Activated CD4-positive, alpha-beta T cell treated with anti-CD3 and anti-CD28 coated beads, Interleukin-2, Interleukin-4, amounts not matched to agents 100 ng/mL and 50 ng/mL, durations not matched to agents 16 hours and 8 hours (primary cell): Measurements from ENCODE around the gene PRIMPOL.
"Not testable (repeated sequence)": the region's sequence is repeated elsewhere in the genome, so short reads cannot be mapped to it uniquely, and the experiment has no call there.

Experiments
- DNase-seq: peaks from one replicate; pipeline ENCODE4 v3.0.0-alpha.2; 2020; ENCODE audit warnings: low spot score

Gene PRIMPOL

GRCh38 chr4:184649026-184649970, at the start of gene PRIMPOL, which contains the start of gene CASP3:
PRIMPOL (plus strand) TSS chr4:184649738; CDS start chr4:184657141, 7,403 bp downstream.
CASP3 (minus strand) TSS chr4:184649447; CDS start chr4:184638453, 10,994 bp downstream.
- peak; percentile 97 for DNase-seq

- DNase-seq: not testable (repeated sequence)
Observed at GRCh38 chr4:184600982-184601381, 48.6 kb upstream of the PRIMPOL start.

- DNase-seq: not testable (repeated sequence)
Observed at GRCh38 chr4:184602857-184603256, 46.7 kb upstream of the PRIMPOL start.

GRCh38 chr4:184607429-184607828, 42.1 kb upstream of the PRIMPOL start:
- DNase-seq: not testable (repeated sequence)

GRCh38 chr4:184612074-184612473, 37.5 kb upstream of the PRIMPOL start:
- no peak for DNase-seq

GRCh38 chr4:184613405-184613804, 36.1 kb upstream of the PRIMPOL start:
- DNase-seq: no peak

GRCh38 chr4:184614509-184614908, 35.0 kb upstream of the PRIMPOL start:
- DNase-seq: no peak

GRCh38 chr4:184616168-184616567, 33.4 kb upstream of the PRIMPOL start:
- not testable (repeated sequence) for DNase-seq

- no peak for DNase-seq
Observed at GRCh38 chr4:184616633-184617551, 32.6 kb upstream of the PRIMPOL start.

GRCh38 chr4:184617600-184618196, 31.8 kb upstream of the PRIMPOL start:
- no peak for DNase-seq

GRCh38 chr4:184620212-184620867, 29.2 kb upstream of the PRIMPOL start:
- no peak for DNase-seq

GRCh38 chr4:184621518-184621917, 28.0 kb upstream of the PRIMPOL start:
- no peak for DNase-seq

- not testable (repeated sequence) for DNase-seq
Observed at GRCh38 chr4:184624504-184624903, 25.0 kb upstream of the PRIMPOL start.

GRCh38 chr4:184624972-184625554, 24.5 kb upstream of the PRIMPOL start:
- DNase-seq: no peak

GRCh38 chr4:184625783-184626596, 23.5 kb upstream of the PRIMPOL start:
- not testable (repeated sequence) for DNase-seq

- DNase-seq: no peak
Observed at GRCh38 chr4:184628103-184628502, 21.4 kb upstream of the PRIMPOL start.

GRCh38 chr4:184632842-184633241, 16.7 kb upstream of the PRIMPOL start:
- DNase-seq: no peak

GRCh38 chr4:184635381-184635780, 14.2 kb upstream of the PRIMPOL start:
- DNase-seq: no peak

- DNase-seq: no peak
Observed at GRCh38 chr4:184636144-184636543, 13.4 kb upstream of the PRIMPOL start.

- DNase-seq: no peak
Observed at GRCh38 chr4:184636897-184637296, 12.6 kb upstream of the PRIMPOL start.
